HG02759 (cell line): ENCODE results near the gene RICTOR.

Experiments used
- ATAC-seq: cut with Tn5 transposase; IDR thresholded peaks from one replicate; pipeline ENCODE4 v1.9.1; 2021; ENCODE audit warnings: mild to moderate bottlenecking, moderate library complexity; ENCODE audit not compliant: unreplicated experiment

Gene RICTOR

GRCh38 chr5:38896760-38897159, 177.4 kb downstream of the RICTOR start:
- ATAC-seq = no peak

- no peak for ATAC-seq
These were observed 181.8 kb downstream of the RICTOR start for GRCh38 chr5:38892363-38892762.

- ATAC-seq = no peak
These were observed 182.6 kb downstream of the RICTOR start for GRCh38 chr5:38891563-38891962.

- ATAC-seq = no peak
These were observed 184.8 kb downstream of the RICTOR start for GRCh38 chr5:38889424-38889823.

GRCh38 chr5:38888041-38888440, 186.2 kb downstream of the RICTOR start:
- ATAC-seq = no peak
